GM21717 (cell line): ENCODE measurements around the gene ODAPH.
"Not testable (repeated sequence)": the region's sequence is repeated elsewhere in the genome, so short reads cannot be mapped to it uniquely, and the experiment has no call there.

Source experiments
- ATAC-seq: cut with Tn5 transposase; IDR thresholded peaks from one replicate; pipeline ENCODE4 v1.9.1; 2021; ENCODE audit warnings: mild to moderate bottlenecking, moderate library complexity; ENCODE audit not compliant: unreplicated experiment

The ODAPH gene

GRCh38 chr4:75544220-75544619 lies 11.6 kb upstream of the ODAPH start:
- not testable (repeated sequence) for ATAC-seq

GRCh38 chr4:75544870-75545269 lies 11.0 kb upstream of the ODAPH start:
- no peak for ATAC-seq

- no peak for ATAC-seq
Observed at GRCh38 chr4:75545526-75545925, 10.3 kb upstream of the ODAPH start.

GRCh38 chr4:75547647-75548387 lies 8.0 kb upstream of the ODAPH start:
- ATAC-seq: no peak

GRCh38 chr4:75549019-75549418 lies 6.8 kb upstream of the ODAPH start:
- no peak for ATAC-seq

GRCh38 chr4:75552452-75552851 lies 3.4 kb upstream of the ODAPH start:
- no peak for ATAC-seq

- ATAC-seq: no peak
Observed at GRCh38 chr4:75557696-75558095, 1.8 kb downstream of the ODAPH start.

- ATAC-seq: no peak
Observed at GRCh38 chr4:75561789-75562188, 5.9 kb downstream of the ODAPH start.

- ATAC-seq: no peak
Observed at GRCh38 chr4:75564023-75564422, 8.2 kb downstream of the ODAPH start.

- ATAC-seq: no peak
Observed at GRCh38 chr4:75565481-75565880, 9.6 kb downstream of the ODAPH start.

- no peak for ATAC-seq
Observed at GRCh38 chr4:75566911-75567310, 11.0 kb downstream of the ODAPH start.

GRCh38 chr4:75567725-75568124 lies 11.9 kb downstream of the ODAPH start:
- ATAC-seq: no peak

- no peak for ATAC-seq
Observed at GRCh38 chr4:75584067-75584466, 28.2 kb downstream of the ODAPH start.

GRCh38 chr4:75593393-75593792 lies 37.5 kb downstream of the ODAPH start:
- no peak for ATAC-seq

GRCh38 chr4:75596061-75596460 lies 40.2 kb downstream of the ODAPH start:
- ATAC-seq: no peak

- ATAC-seq: no peak
Observed at GRCh38 chr4:75598390-75598789, 42.5 kb downstream of the ODAPH start.

- ATAC-seq: no peak
Observed at GRCh38 chr4:75599647-75600046, 43.8 kb downstream of the ODAPH start.

- no peak for ATAC-seq
Observed at GRCh38 chr4:75605928-75606327, 50.1 kb downstream of the ODAPH start.

- no peak for ATAC-seq
Observed at GRCh38 chr4:75612306-75612705, 56.4 kb downstream of the ODAPH start.
